T47D (cell line): ENCODE measurements around the gene FGGY.
"Not testable (repeated sequence)": the region's sequence is repeated elsewhere in the genome, so short reads cannot be mapped to it uniquely, and the experiment has no call there.

Experiments
- DNase-seq, 2 experiments: peaks; one replicate each; pipeline versions ENCODE4 v3.0.0 to v3.0.0-alpha.2; 2011 to 2012; ENCODE audit warnings: low read depth in 1 of 2, low spot score in 1 of 2
- JUND ChIP-seq: IDR thresholded peaks from 2 replicates; pipeline ENCODE4 v1.6.1; 2012; ENCODE audit warnings: low read depth
- in situ Hi-C: cut with HindIII; loops from 2 replicates; pipeline ENCODE4 v1.10.0; 2016; ENCODE audit warnings: low sequenced_read_pairs, low pct_unique_long_range_greater_than_20kb

The FGGY gene

GRCh38 chr1:59733443-59734141, 436.7 kb downstream of the FGGY start:
- TF ChIP-seq JUND = no peak
- DNase-seq = no peak
- in situ Hi-C loops = no loop called here

GRCh38 chr1:59735927-59736326, 439.0 kb downstream of the FGGY start:
- DNase-seq, in situ Hi-C loops: not testable (repeated sequence)

DNA sequence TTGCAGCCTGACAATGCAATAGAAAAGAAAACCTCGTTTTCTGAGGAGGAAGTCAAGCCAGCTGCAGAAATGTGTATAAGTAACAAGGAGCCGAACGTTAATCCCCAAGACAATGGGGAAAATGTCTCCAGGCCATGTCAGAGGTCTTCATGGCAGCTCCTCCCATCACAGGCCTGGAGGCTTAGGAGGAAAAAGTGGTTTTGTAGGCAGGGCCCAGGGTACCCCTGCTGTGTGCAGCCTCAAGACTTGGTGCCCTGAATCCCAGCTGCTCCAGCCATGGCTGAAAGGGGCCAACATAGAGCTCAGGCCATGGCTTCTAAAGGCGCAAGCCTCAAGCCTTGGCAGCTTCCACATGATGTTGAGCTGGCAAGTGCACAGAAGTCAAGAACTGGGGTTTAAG, 439.9 kb downstream of the FGGY start:
- TF ChIP-seq JUND = no peak
- in situ Hi-C loops = no loop called here
- no peak for DNase-seq

- in situ Hi-C loops = no loop called here
- TF ChIP-seq JUND = no peak
- DNase-seq = no peak
Measured at GRCh38 chr1:59737638-59738037, 440.7 kb downstream of the FGGY start.

- peak in 1 of 2 experiments; percentile 40 for DNase-seq
- TF ChIP-seq JUND = no peak
- in situ Hi-C loops = no loop called here
Measured at GRCh38 chr1:59738152-59738551, 441.3 kb downstream of the FGGY start.

DNA sequence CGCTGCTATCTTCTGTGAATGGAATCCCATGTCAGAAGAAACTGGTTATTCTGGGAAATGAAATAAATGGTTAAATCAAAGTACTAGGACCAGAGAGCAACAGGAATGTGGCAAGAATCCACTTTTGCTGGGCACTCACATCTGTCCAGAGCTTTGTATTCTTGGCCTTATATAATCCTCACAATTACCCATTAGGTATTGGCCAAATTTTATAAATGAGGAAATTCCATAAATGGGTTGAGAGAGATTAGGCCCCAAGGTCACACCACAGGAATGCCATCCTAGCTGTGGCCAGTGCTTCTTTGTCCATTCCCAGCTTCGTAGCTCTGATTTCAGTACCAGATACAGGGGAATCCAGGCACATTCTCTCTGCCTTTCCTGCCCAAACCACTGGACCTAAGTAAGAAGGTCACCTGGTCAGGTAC, 441.7 kb downstream of the FGGY start:
- in situ Hi-C loops = no loop called here
- no peak for TF ChIP-seq JUND
- DNase-seq = peak in 1 of 2 experiments; percentile 72

DNA sequence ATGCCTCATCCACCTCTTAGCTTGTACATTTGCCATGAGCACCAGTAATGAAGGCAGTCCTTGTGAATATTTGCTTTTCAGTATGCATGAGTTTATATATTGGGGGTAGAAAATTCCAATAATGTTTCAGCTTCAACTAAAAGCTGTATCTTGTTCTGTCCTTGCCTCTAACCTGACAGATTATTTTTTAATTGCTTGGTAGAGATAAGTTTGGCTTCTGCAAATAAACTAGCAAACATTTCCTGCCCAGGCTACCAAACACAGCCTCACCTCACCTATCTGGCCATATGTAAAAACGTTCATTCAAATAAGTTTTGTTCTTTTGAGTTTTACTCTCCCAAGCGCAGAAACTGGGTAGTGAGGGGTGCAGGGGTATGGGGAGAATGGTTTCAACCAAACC, 442.2 kb downstream of the FGGY start:
- TF ChIP-seq JUND = no peak

GRCh38 chr1:59742526-59742925, 445.6 kb downstream of the FGGY start:
- in situ Hi-C loops = no loop called here
- no peak for DNase-seq
- no peak for TF ChIP-seq JUND

More for the DNA sequence above, 442.2 kb downstream of the FGGY start:
- in situ Hi-C loops = no loop called here
- no peak for DNase-seq

DNA sequence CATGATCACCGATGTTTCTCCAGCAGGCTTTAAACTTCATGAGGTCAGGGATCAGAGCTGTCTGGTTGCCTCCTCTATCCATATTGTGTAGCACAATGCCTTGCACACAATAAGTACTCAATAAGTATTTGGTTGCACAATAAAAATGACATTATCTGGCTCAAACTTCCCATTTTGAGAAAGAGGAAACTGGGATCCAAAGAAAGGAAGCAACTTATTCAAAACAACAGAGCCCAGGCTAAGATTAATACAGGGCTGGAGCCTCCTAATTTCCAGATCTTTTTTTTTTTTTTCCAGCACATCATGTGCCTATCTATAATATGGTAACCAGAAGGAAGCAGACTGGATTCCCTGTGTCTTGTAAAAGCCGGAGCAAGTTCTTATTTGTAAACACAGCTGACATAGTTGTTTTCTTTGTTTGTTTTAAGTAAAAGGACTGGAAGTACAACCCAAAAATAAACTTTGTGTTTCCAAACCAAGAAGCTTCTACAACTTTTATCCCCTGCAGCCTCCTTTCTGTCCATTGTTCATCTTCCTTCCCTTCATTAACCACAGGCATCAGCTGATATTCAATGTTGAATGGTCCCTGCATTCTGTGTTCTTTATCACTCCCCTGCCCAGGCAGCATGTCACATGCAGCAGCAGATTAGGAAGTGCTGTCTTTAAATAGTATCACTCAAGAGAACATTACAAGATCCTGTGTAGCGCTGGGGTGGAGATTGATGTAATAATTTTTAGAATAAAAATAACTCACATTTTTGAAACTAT, 446.6 kb downstream of the FGGY start:
- DNase-seq = no peak
- TF ChIP-seq JUND = no peak
- in situ Hi-C loops = no loop called here

DNA sequence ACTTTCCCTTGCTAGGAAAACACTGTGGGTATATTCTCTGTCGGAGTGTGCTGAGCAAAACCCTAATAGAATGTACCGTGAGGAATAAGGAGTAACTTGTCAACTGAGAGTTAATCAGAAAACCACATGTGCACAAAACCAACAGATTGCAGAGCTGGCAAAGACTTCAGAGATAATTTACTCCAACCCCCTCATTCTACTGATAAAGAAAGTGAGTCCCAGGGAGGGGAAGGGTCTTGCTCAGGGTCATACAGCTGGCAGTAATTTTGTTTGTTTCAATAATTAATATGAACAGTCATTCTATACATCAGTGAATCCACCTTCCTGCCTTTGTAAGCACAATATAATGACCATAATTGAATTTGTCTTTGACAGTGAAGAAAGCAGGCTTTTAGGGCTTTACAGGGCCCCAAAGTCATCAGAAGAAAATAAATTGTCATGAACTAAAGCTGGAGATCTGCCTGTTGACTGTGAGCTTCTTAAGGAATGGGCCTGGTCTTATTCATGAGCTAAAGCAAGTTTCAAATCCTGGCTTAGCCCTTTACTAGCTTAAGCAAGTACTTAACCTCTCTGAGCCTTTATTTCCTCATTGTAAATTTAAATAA, 450.6 kb downstream of the FGGY start:
- in situ Hi-C loops = no loop called here
- DNase-seq = no peak
- TF ChIP-seq JUND = no peak

DNA sequence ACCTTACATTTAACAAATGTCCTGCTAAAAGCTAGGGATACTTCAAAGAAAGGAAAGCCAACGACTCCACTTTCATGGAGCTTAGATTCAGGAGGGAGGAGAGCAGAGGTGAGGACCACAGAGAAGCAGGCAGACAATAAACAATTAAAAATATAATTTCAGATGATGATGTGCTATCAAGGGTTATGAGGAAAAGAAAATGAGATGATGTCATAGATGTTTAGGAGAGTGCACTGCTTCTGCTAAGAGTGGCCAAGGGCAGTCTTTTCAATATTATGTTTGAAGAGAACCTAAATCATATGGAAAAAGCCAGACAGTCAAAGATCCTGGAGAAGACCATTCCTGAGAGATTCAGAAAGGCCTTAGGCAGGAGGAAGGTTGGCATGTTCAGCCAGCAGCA, 451.2 kb downstream of the FGGY start:
- no peak for DNase-seq
- in situ Hi-C loops = no loop called here
- no peak for TF ChIP-seq JUND

DNA sequence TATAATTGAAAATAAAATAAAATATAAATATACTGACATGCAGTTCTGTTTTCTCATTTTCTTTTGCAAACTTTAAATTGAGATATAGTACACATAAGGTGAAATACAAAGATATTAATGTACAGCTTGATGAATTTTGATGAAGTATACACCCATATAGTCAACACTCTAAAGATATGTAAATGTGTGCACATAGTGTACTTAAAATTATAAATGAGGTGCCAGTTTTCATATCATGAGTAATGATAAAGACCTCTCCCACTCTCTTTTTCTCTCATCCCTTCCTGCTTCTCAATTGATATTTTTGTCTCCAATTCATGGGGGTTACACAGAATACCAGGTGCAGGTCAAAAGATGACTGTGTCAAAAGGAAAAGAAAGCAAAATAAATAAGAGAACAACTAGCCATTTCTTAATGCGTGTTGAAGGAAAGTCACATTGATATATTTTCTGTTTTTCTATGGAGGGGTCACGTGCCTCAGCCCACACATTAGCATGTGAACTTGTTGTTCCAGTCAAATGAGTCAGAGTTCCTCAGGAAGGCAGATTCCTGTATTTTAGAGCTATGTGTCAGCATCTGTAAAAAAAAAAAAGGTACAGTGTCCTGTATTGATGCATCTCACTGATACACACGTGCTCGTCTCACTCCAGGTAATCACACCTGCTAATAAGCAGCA, 453.6 kb downstream of the FGGY start:
- in situ Hi-C loops = no loop called here
- no peak for DNase-seq
- TF ChIP-seq JUND = no peak

DNA sequence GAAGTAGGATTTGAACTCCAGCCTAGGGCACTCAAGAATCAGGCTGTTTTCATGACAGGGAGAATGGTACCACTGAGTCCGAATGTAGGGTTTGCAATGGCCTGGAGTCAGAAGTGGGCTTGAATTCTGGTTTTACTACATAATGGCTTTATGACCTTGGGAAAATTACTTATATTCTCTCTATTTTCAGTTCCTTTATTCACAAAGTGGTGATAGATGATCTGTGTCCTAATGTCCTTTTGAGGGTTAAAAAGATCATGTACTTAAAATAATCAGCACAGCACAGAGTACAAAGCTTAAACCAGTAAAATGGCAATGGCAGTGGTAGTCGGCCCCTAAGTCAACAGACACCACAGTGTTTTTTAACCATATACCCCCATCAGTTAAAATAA, 454.1 kb downstream of the FGGY start:
- in situ Hi-C loops = no loop called here
- TF ChIP-seq JUND = no peak
- no peak for DNase-seq
